ENCODE data around the gene ARAP1.

GRCh38 chr11:72746821-72747220 is 5.4 kb downstream of the ARAP1 start:
- TF ChIP-seq CTCF (conservative IDR thresholded peaks at IDR 0.05 in 1 of 2, IDR thresholded peaks at IDR 0.05 in 1 of 2; ENCODE audit: extremely low read depth in 1 of 2, insufficient read depth in 1 of 2, low read depth in 1 of 2, low read length in 2 of 2) (no peak), EZH2 (IDR thresholded peaks at IDR 0.05; ENCODE audit: borderline replicate concordance, low read length) (no peak)
